HG02798 (cell line): ENCODE results near the gene CEP192.

ENCODE experiments used
- ATAC-seq: cut with Tn5 transposase; IDR thresholded peaks from one replicate; pipeline ENCODE4 v1.9.1; 2021; ENCODE audit warnings: mild to moderate bottlenecking; ENCODE audit not compliant: unreplicated experiment, poor library complexity

CEP192 gene

GRCh38 chr18:13136904-13137669 lies 145.9 kb downstream of the CEP192 start:
- peak; percentile 24 for ATAC-seq

- ATAC-seq = peak; percentile 85
Observed at GRCh38 chr18:13137670-13138419, 146.7 kb downstream of the CEP192 start.

GRCh38 chr18:13138420-13139139 lies 147.4 kb downstream of the CEP192 start:
- no peak for ATAC-seq

- no peak for ATAC-seq
Observed at GRCh38 chr18:13139885-13140450, 148.8 kb downstream of the CEP192 start.

- no peak for ATAC-seq
Observed at GRCh38 chr18:13141209-13141608, 150.0 kb downstream of the CEP192 start.

- ATAC-seq = no peak
Observed at GRCh38 chr18:13145636-13146190, 154.6 kb downstream of the CEP192 start.

GRCh38 chr18:13147130-13147529 lies 156.0 kb downstream of the CEP192 start:
- ATAC-seq = no peak

- no peak for ATAC-seq
Observed at GRCh38 chr18:13151656-13152055, 160.5 kb downstream of the CEP192 start.

GRCh38 chr18:13158428-13158827 lies 167.3 kb downstream of the CEP192 start:
- ATAC-seq = no peak

- no peak for ATAC-seq
Observed at GRCh38 chr18:13159579-13159978, 168.4 kb downstream of the CEP192 start.

GRCh38 chr18:13161276-13161899 lies 170.2 kb downstream of the CEP192 start:
- ATAC-seq = no peak

- no peak for ATAC-seq
Observed at GRCh38 chr18:13163167-13163927, 172.2 kb downstream of the CEP192 start.

- ATAC-seq = no peak
Observed at GRCh38 chr18:13164406-13164805, 173.2 kb downstream of the CEP192 start.

- ATAC-seq = no peak
Observed at GRCh38 chr18:13165636-13166423, 174.7 kb downstream of the CEP192 start.

GRCh38 chr18:13173578-13174145 lies 182.5 kb downstream of the CEP192 start:
- ATAC-seq = no peak
